Measurements from ENCODE around the gene ARHGEF12. TPM values are rescaled to one million over a fixed set of nuclear protein-coding genes. Genes with fewer than 3 reads are reported as not detected.
A peak's percentile ranks its signal among the peaks of the same experiment; 100 is the strongest.

ARHGEF12 gene
- total and polyA plus RNA-seq, 10 of the 15 experiments (the other 5 are each of a cell fraction or from before 2014, with no cell fraction given) = 2.7 to 40.8 (median 20.9) TPM

DNA sequence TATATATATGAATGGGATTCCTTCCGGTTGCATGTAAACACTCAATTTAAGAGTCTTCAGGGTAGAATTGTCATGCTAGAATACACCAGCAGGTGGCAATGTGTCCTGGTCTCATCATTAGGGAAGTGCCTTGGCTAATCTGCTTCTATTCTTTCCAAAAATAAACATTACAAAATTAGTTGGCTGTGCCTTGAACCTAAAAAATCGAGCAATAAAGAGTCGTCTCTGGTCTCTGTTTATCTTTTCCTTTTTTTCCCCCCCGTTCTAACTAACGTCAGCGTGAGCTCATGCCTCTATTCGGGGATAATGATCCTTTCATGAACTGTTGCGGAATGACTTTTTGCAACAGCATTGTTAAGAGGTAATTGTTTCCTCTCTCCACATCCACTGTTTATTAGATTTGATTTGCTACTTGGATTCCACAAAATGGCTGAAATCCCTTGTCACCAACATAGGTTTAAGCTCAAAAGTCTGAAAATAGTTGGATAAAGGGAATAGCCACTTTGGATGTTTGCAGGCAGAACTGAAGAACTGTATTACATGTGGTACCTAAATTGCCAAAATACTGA, 1.2 kb upstream of the ARHGEF12 start:
- intact Hi-C loops (cut with micrococcal nuclease; ENCODE audit: unreplicated experiment) = loop anchor here (2.0 to 10.0 kb wide), 6 partner anchors 97 to 860 kb away; no protein-coding TSS in a partner anchor
- ChIA-PET POLR2A (interaction anchor here (0.8 to 1.6 kb wide), 4 partner anchors 8 to 90 kb away, joined by 3 to 4 read pairs (median 4); no protein-coding TSS in a partner anchor), CTCF (interaction anchor here (0.7 to 3.9 kb wide), 48 partner anchors 8 to 860 kb away, joined by 3 to 40 read pairs (median 5); partner anchors contain the start of genes GRIK4 and TLCD5), SMC1A (ENCODE audit: uncharacterized antibody, unreplicated experiment) (interaction anchor here (0.5 to 4.5 kb wide), 37 partner anchors 9 to 704 kb away, joined by 3 to 32 read pairs (median 4); no protein-coding TSS in a partner anchor), RAD21 (ENCODE audit: unreplicated experiment) (interaction anchor here (0.6 to 4.1 kb wide), 17 partner anchors 8 to 617 kb away, joined by 3 to 34 read pairs (median 4); partner anchors contain the start of gene TLCD5)
- FAIRE-seq (peak; percentile 92), ATAC-seq (peak; percentile 29), DNase-seq (ENCODE audit: low read depth, low spot score) (peak; percentile 69)
- Histone ChIP-seq H3K9me3 (replicated peaks; ENCODE audit: control insufficient read depth, insufficient read depth, low read length) (no peaks in the 10 kb centered on the region), H3K79me2 (ENCODE audit: control insufficient read depth, insufficient read depth, low read length) (peaks cover 35% of the 10 kb centered on the region), H3K27ac (ENCODE audit: control insufficient read depth, insufficient read depth) (no peak overlapping the region), H3K4me1 (ENCODE audit: control insufficient read depth, insufficient read depth, low read length) (peaks cover 9% of the 10 kb centered on the region), H2AFZ (ENCODE audit: control insufficient read depth, low read depth, low read length) (peak overlapping the region; percentile 73), H4K20me1 (ENCODE audit: control insufficient read depth, insufficient read depth) (peaks cover 2% of the 10 kb centered on the region), H3K4me2 (ENCODE audit: control insufficient read depth, insufficient read depth) (peak overlapping the region; percentile 80), H3K9ac (ENCODE audit: control insufficient read depth, insufficient read depth, low read length) (no peak overlapping the region), H3K4me3 (peak overlapping the region; percentile 74), H3K27me3 (replicated peaks in 1 of 2; ENCODE audit: control insufficient read depth in 2 of 2, insufficient read depth in 2 of 2, low read length in 1 of 2) (no peaks in the 10 kb centered on the region), H3K36me3 (ENCODE audit: control insufficient read depth in 2 of 2, insufficient read depth in 2 of 2, low read length in 1 of 2) (no peaks in the 10 kb centered on the region)
- BruUV-seq (replicated peaks) = no TSS peak
- in situ Hi-C loops (cut with MboI) = loop anchor here (10.0 kb wide), 1 partner anchor 620 kb away; no protein-coding TSS in a partner anchor
- 0% methylated on average over 8 of the region's 8 CpGs for WGBS (ENCODE audit: insufficient coverage, insufficient replicate concordance, low lambda C conversion rate, missing lambda C conversion rate)
- TF ChIP-seq PAX5 (IDR thresholded peaks at IDR 0.05; ENCODE audit: borderline replicate concordance, low read depth, low read length) (no peak), BACH1 (IDR thresholded peaks at IDR 0.05; ENCODE audit: borderline replicate concordance) (no peak), ATF7 (IDR thresholded peaks at IDR 0.05; ENCODE audit: low read depth) (peak; percentile 68), ZSCAN29 (IDR thresholded peaks at IDR 0.05) (no peak), CHD1 (IDR thresholded peaks at IDR 0.05; ENCODE audit: low read depth, low read length) (no peak), PML (IDR thresholded peaks at IDR 0.05; ENCODE audit: low read length) (no peak; the same call in 1 of the 2 replicates), MTA2 (IDR thresholded peaks at IDR 0.05; ENCODE audit: low read depth) (peak; percentile 23; the same call in 1 of the 2 replicates), NFXL1 (IDR thresholded peaks at IDR 0.05; ENCODE audit: borderline replicate concordance) (no peak), SKIL (IDR thresholded peaks at IDR 0.05; ENCODE audit: low read depth, poor library complexity, severe bottlenecking) (peak; percentile 37), FOXK2 (IDR thresholded peaks at IDR 0.05) (no peak), NBN (IDR thresholded peaks at IDR 0.05) (peak; percentile 32; the same call in 1 of the 2 replicates), RUNX3 (IDR thresholded peaks at IDR 0.05; ENCODE audit: low read length) (peak; percentile 6; the same call in 1 of the 2 replicates), ATF3 (IDR thresholded peaks at IDR 0.05; ENCODE audit: borderline replicate concordance, extremely low read depth, low read depth, low read length) (no peak), RAD21 (IDR thresholded peaks at IDR 0.05; ENCODE audit: insufficient read depth, low read depth, low read length) (peak; percentile 80), CREB1 (IDR thresholded peaks at IDR 0.05; ENCODE audit: low read depth) (peak; percentile 57; the same call in 1 of the 2 replicates), TAF1 (IDR thresholded peaks at IDR 0.05; ENCODE audit: borderline replicate concordance, low read depth, low read length) (no peak), SMARCA5 (IDR thresholded peaks at IDR 0.05) (no peak), IKZF2 (IDR thresholded peaks at IDR 0.05) (peak in 1 of 2 experiments; percentile 11; a peak in 1 of 4 replicates)
- TF ChIP-seq, protein P1, sequence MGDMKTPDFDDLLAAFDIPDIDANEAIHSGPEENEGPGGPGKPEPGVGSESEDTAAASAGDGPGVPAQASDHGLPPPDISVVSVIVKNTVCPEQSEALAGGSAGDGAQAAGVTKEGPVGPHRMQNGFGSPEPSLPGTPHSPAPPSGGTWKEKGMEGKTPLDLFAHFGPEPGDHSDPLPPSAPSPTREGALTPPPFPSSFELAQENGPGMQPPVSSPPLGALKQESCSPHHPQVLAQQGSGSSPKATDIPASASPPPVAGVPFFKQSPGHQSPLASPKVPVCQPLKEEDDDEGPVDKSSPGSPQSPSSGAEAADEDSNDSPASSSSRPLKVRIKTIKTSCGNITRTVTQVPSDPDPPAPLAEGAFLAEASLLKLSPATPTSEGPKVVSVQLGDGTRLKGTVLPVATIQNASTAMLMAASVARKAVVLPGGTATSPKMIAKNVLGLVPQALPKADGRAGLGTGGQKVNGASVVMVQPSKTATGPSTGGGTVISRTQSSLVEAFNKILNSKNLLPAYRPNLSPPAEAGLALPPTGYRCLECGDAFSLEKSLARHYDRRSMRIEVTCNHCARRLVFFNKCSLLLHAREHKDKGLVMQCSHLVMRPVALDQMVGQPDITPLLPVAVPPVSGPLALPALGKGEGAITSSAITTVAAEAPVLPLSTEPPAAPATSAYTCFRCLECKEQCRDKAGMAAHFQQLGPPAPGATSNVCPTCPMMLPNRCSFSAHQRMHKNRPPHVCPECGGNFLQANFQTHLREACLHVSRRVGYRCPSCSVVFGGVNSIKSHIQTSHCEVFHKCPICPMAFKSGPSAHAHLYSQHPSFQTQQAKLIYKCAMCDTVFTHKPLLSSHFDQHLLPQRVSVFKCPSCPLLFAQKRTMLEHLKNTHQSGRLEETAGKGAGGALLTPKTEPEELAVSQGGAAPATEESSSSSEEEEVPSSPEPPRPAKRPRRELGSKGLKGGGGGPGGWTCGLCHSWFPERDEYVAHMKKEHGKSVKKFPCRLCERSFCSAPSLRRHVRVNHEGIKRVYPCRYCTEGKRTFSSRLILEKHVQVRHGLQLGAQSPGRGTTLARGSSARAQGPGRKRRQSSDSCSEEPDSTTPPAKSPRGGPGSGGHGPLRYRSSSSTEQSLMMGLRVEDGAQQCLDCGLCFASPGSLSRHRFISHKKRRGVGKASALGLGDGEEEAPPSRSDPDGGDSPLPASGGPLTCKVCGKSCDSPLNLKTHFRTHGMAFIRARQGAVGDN (IDR thresholded peaks at IDR 0.05) = no peak
